Karpas-422 (cell line): ENCODE data around the gene PTGFR. TPM values are rescaled to one million over a fixed set of nuclear protein-coding genes. Genes with fewer than 3 reads are reported as not detected.

Experiments used
- DNase-seq: peaks from one replicate; pipeline ENCODE4 v3.0.0-alpha.2; 2015
- H2AFZ ChIP-seq: fragments of 200-600 bp; sonication (generic); 2 replicates; pipeline ENCODE4 v1.6.1; 2014; ENCODE audit warnings: antibody characterized with exemption, low read length, mixed read lengths
- H3K27ac ChIP-seq: fragments of 200-600 bp; sonication (generic); 2 replicates; pipeline ENCODE4 v1.5.1; 2014; ENCODE audit warnings: mild to moderate bottlenecking, low read length, moderate library complexity
- H3K27me3 ChIP-seq: fragments of 200-600 bp; sonication (generic); 2 replicates; pipeline ENCODE4 v1.6.1; 2014; ENCODE audit warnings: low read length, mixed read lengths
- H3K36me3 ChIP-seq: fragments of 200-600 bp; sonication (generic); 2 replicates; pipeline ENCODE4 v1.6.1; 2014; ENCODE audit warnings: low read length, mixed read lengths; ENCODE audit not compliant: insufficient read depth
- H3K4me1 ChIP-seq: fragments of 200-600 bp; sonication (generic); 2 replicates; pipeline ENCODE4 v1.6.1; 2014; ENCODE audit warnings: mild to moderate bottlenecking, low read length, mixed read lengths
- H3K4me2 ChIP-seq: fragments of 200-600 bp; sonication (generic); 2 replicates; pipeline ENCODE4 v1.6.1; 2014; ENCODE audit warnings: low read length, low read depth, mild to moderate bottlenecking; ENCODE audit not compliant: poor library complexity, severe bottlenecking
- H3K4me3 ChIP-seq: fragments of 200-600 bp; sonication (generic); 2 replicates; pipeline ENCODE4 v1.5.1; 2014; ENCODE audit warnings: mild to moderate bottlenecking, antibody characterized with exemption, low read length, mixed read lengths
- H3K79me2 ChIP-seq: fragments of 200-600 bp; sonication (generic); 2 replicates; pipeline ENCODE4 v1.6.1; 2014; ENCODE audit warnings: mild to moderate bottlenecking, low read length, mixed read lengths
- H3K9ac ChIP-seq: fragments of 200-600 bp; sonication (generic); 2 replicates; pipeline ENCODE4 v1.6.0; 2014; ENCODE audit warnings: low read length
- H3K9me2 ChIP-seq: fragments of 200-600 bp; sonication (generic), shearing (Covaris generic); replicated peaks from 2 replicates; pipeline ENCODE4 v1.6.0; 2014; ENCODE audit warnings: mild to moderate bottlenecking, low read length, moderate library complexity; ENCODE audit not compliant: insufficient read depth
- H3K9me3 ChIP-seq: fragments of 300-700, 200-600 bp; sonication (generic); 2 replicates; pipeline ENCODE4 v1.6.1; 2014; ENCODE audit warnings: low read length, mixed read lengths
- H4K20me1 ChIP-seq: fragments of 200-600 bp; sonication (generic); 2 replicates; pipeline ENCODE4 v1.6.1; 2014; ENCODE audit warnings: mild to moderate bottlenecking, antibody characterized with exemption, low read length, low read depth; ENCODE audit not compliant: insufficient read depth
- total RNA-seq: library from RNA; depleted of rRNA; stranded (reverse); fragments of >200 nt; shearing (Covaris generic); gene quantifications from 2 replicates; pipeline ENCODE4 v1.2.3, GENCODE V29; 2014; ENCODE audit warnings: low replicate concordance

PTGFR gene
- total RNA-seq, 1 experiment from 2014 or later, result not detected

DNA sequence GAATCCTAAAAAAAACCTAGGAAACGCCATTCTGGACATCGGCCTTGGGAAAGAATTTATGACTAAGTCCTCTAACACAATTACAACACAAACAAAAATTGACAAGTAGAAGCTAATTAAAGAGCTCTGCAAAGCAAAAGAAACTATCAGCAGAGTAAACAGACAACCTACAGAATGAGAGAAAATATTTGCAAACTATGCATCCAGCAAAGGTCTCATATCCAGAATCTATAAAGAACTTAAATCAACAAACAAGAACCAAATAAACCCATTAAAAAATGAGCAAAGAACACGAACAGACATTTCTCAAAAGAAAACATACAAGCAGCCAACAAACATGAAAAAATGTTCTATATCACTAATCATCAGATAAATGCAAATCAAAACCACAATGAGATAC lies 58.6 kb downstream of the PTGFR start:
- Histone ChIP-seq H3K9ac (no peak overlapping the region), H4K20me1 (no peaks in the 10 kb centered on the region)

DNA sequence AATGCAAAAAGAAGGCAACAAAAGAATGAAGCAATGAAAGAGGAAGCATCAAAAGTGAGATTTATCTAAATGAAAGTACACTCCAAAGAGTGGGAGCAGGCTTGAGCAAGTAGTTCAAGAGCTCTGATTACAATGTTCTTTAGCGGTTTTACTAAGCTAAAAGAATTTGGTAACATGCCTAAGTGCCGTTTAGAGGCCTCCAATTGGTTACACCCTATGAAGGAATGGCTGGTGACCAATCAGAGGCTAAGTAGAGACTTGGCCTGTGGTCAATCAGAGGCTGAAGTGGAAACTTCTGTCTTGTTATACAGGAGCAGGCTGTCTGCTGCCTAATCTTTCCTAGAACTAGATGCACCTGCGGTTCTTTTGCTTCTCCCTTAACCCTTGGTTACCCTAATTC lies 59.1 kb downstream of the PTGFR start:
- 0 out of 2 replicates have a peak, but pooled peaks cover 2% of the 10 kb centered on the region for H3K27me3 ChIP-seq
- no peak overlapping the region for H2AFZ ChIP-seq
- H3K9ac ChIP-seq, result no peak overlapping the region
- no peaks in the 10 kb centered on the region for H3K36me3 ChIP-seq
- no peaks in the 10 kb centered on the region for H3K4me1 ChIP-seq
- H3K9me2 ChIP-seq, result no peaks in the 10 kb centered on the region
- no peaks in the 10 kb centered on the region for H4K20me1 ChIP-seq
- H3K4me2 ChIP-seq, result no peak overlapping the region
- no peaks in the 10 kb centered on the region for H3K79me2 ChIP-seq
- H3K9me3 ChIP-seq, result peaks cover 3% of the 10 kb centered on the region; the same call in 1 of the 2 replicates
- no peak overlapping the region for H3K4me3 ChIP-seq
- no peak for DNase-seq
- no peak overlapping the region for H3K27ac ChIP-seq

More for the DNA sequence above, 58.6 kb downstream of the PTGFR start:
- DNase-seq, result no peak
- H3K9me3 ChIP-seq, result peaks cover 3% of the 10 kb centered on the region; the same call in 1 of the 2 replicates
- no peak overlapping the region for H2AFZ ChIP-seq
- H3K4me1 ChIP-seq, result no peaks in the 10 kb centered on the region
- no peak overlapping the region for H3K4me3 ChIP-seq
- H3K4me2 ChIP-seq, result no peak overlapping the region
- H3K36me3 ChIP-seq, result no peaks in the 10 kb centered on the region
- 0 out of 2 replicates have a peak, but pooled peaks cover 2% of the 10 kb centered on the region for H3K27me3 ChIP-seq
- H3K79me2 ChIP-seq, result no peaks in the 10 kb centered on the region
- H3K27ac ChIP-seq, result no peak overlapping the region
- no peaks in the 10 kb centered on the region for H3K9me2 ChIP-seq

DNA sequence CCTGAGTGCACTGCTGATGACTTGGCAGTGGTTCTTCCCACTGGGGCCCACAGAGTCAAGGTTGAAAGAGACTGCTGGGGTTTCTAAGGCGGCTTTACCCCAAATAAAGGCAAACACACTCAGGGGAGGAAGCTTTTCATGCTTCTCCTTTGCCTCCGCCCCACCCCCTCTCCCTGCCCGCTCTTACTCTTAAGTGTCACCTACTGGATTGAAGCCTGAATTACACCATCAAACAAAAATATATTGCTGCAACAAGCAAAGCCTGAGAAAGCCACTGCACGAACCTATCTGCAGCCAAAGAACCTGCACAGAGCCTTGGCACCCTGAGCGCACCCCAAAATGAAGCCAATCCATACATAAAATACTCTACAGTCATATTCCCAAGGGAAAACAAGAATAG lies 63.1 kb downstream of the PTGFR start:
- Histone ChIP-seq H3K4me3 (no peak overlapping the region), H4K20me1 (no peaks in the 10 kb centered on the region), H3K27ac (no peak overlapping the region), H3K9me2 (no peaks in the 10 kb centered on the region), H3K9ac (no peak overlapping the region), H3K9me3 (peaks cover 3% of the 10 kb centered on the region; the same call in 1 of the 2 replicates), H3K4me2 (no peak overlapping the region), H3K79me2 (no peaks in the 10 kb centered on the region), H3K4me1 (no peaks in the 10 kb centered on the region), H3K27me3 (0 out of 2 replicates have a peak, but pooled peaks cover 2% of the 10 kb centered on the region), H3K36me3 (no peaks in the 10 kb centered on the region), H2AFZ (peak overlapping the region; percentile 63; the same call in 1 of the 2 replicates)
- peak; percentile 87 for DNase-seq

DNA sequence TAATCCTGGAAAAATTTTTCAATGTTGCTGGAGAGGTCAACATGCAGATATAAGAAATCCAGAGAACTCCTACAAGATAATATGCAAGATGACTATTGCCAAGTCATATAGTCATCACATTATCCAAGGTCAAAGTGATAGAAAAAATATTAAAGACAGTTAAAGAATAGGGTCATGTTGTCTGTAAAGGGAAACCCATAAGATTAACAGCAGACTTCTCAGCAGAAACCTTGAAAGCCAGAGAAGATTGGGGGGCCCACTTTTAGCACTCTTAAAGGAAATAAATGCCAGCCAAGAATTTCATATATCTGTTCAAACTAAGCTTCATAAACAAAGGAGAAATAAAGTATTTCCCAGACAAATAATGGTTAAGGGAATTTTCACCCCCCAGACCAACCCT lies 64.1 kb downstream of the PTGFR start:
- Histone ChIP-seq H2AFZ (no peak overlapping the region), H3K27ac (no peak overlapping the region), H3K27me3 (no peaks in the 10 kb centered on the region), H3K79me2 (no peaks in the 10 kb centered on the region), H3K4me1 (no peaks in the 10 kb centered on the region), H3K4me3 (no peak overlapping the region), H3K9me2 (no peaks in the 10 kb centered on the region), H3K9me3 (0 out of 2 replicates have a peak, but pooled peaks cover under 1% of the 10 kb centered on the region), H3K36me3 (no peaks in the 10 kb centered on the region), H3K4me2 (no peak overlapping the region), H4K20me1 (no peaks in the 10 kb centered on the region), H3K9ac (no peak overlapping the region)
- no peak for DNase-seq

DNA sequence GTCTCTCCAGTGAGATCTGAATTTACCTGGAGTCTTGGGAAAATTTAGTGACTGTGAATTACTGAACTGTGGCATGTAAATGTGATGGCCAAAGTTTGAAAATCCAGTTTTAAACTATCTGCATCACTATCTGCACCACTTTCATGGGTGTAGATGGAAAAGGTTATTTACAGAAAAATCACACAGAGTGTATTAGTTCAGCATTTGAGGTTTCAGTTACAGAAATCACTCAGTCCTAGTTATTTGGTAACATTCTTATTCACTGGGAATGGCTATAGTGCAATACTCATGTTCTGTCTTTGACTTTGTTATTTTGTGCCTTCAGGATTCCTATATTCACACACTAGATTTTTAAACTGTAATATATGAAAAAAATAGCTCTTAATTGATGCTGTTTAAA lies 68.9 kb downstream of the PTGFR start:
- no peak overlapping the region for H3K9ac ChIP-seq
- no peak overlapping the region for H2AFZ ChIP-seq
- H3K4me1 ChIP-seq, result no peaks in the 10 kb centered on the region
- no peak overlapping the region for H3K27ac ChIP-seq
- no peaks in the 10 kb centered on the region for H3K27me3 ChIP-seq
- no peaks in the 10 kb centered on the region for H3K9me3 ChIP-seq
- no peaks in the 10 kb centered on the region for H3K79me2 ChIP-seq
- no peaks in the 10 kb centered on the region for H4K20me1 ChIP-seq
- no peaks in the 10 kb centered on the region for H3K36me3 ChIP-seq
- no peak overlapping the region for H3K4me2 ChIP-seq
- no peak for DNase-seq
- no peaks in the 10 kb centered on the region for H3K9me2 ChIP-seq
- no peak overlapping the region for H3K4me3 ChIP-seq

DNA sequence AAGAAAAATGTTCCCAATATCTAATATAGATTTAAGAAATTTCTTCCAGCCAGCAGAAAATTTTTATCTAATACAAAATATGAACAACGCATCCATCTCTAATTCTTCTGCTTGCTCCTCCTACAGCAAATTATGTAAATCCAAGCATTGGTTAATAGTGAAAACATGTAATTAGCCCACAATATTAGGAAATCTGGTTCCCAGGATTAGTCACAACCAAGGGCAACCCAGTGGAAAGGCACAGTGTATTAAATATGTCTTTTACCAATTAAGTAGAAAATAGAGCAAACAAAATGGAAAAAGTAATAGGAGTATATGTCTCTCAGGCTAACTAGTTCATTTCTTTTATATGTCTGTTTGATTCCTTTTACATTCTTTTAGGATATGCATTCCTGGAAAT lies 70.0 kb downstream of the PTGFR start:
- no peak overlapping the region for H3K4me3 ChIP-seq
- no peak overlapping the region for H3K4me2 ChIP-seq
- no peaks in the 10 kb centered on the region for H3K9me3 ChIP-seq
- H2AFZ ChIP-seq, result no peak overlapping the region
- no peaks in the 10 kb centered on the region for H3K4me1 ChIP-seq
- no peaks in the 10 kb centered on the region for H3K79me2 ChIP-seq
- no peaks in the 10 kb centered on the region for H4K20me1 ChIP-seq
- no peaks in the 10 kb centered on the region for H3K27me3 ChIP-seq
- no peak overlapping the region for H3K9ac ChIP-seq
- no peak overlapping the region for H3K27ac ChIP-seq
- no peak for DNase-seq
- no peaks in the 10 kb centered on the region for H3K36me3 ChIP-seq
- no peaks in the 10 kb centered on the region for H3K9me2 ChIP-seq

DNA sequence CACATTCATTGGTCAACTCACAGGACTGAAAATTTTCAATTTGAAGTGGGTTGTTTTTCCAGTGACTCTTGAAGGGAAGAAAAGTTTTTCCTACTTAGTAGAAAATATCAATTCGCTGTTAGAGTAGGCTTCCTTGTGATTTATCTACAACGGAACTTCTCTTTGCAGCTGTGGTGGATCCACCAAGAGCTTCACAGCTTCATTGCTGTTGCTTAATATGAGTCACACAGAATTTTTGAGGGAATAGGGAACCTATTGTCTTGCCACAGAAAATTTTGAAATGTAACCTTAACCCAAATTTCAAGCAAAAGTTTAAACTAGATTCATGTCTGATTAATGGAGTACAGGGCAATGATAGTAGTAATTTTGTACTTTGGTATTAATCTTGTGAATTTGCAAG lies 71.1 kb downstream of the PTGFR start:
- Histone ChIP-seq H3K79me2 (no peaks in the 10 kb centered on the region), H3K27ac (no peak overlapping the region), H3K4me2 (no peak overlapping the region), H3K27me3 (no peaks in the 10 kb centered on the region), H3K9me3 (no peaks in the 10 kb centered on the region), H3K9ac (no peak overlapping the region), H3K36me3 (no peaks in the 10 kb centered on the region), H2AFZ (no peak overlapping the region), H4K20me1 (no peaks in the 10 kb centered on the region), H3K4me3 (no peak overlapping the region), H3K4me1 (no peaks in the 10 kb centered on the region), H3K9me2 (no peaks in the 10 kb centered on the region)
- no peak for DNase-seq

DNA sequence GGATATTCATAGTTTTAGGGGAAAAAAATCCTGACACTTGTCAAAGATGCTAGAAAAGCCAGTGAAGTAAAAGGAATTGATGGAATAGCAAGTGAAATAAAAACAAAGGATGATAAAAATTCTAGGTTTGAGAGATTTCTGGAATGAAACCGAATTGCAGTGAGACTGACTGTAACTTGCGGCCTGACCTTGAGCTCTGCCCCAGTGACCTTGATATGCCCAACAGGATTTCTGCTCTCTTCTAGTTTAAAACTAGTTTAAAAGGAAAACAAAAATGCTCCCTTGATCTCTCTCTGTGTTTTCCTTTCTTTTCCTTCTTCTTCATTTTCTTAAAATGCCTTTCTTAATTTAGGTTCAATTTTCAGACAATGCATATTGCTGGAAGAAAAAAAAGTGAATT lies 74.6 kb downstream of the PTGFR start:
- no peaks in the 10 kb centered on the region for H3K9me3 ChIP-seq
- H3K79me2 ChIP-seq, result no peaks in the 10 kb centered on the region
- no peak overlapping the region for H2AFZ ChIP-seq
- no peaks in the 10 kb centered on the region for H3K27me3 ChIP-seq
- H3K27ac ChIP-seq, result no peak overlapping the region
- H3K9me2 ChIP-seq, result no peaks in the 10 kb centered on the region
- no peak overlapping the region for H3K9ac ChIP-seq
- H4K20me1 ChIP-seq, result no peaks in the 10 kb centered on the region
- no peaks in the 10 kb centered on the region for H3K4me1 ChIP-seq
- DNase-seq, result no peak
- no peaks in the 10 kb centered on the region for H3K36me3 ChIP-seq
- no peak overlapping the region for H3K4me2 ChIP-seq
- H3K4me3 ChIP-seq, result no peak overlapping the region

DNA sequence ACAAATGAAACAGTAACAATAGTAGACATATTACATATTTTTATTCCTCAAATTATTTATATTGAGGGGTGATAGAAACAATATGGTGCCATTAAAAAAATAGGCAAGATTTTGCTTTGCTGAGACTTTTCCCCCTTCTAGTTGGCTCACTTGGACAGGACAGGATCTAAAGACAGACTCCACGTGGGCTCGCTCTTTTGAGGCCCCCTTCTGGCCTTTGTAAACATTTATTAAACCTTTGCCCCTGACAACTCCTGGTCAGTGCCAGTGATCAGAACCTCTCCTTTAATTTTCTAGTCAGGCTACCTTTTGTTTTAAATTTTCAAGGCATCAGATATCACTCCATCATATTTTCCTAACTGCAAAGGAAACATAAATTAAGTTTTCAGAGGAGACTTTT lies 79.8 kb downstream of the PTGFR start:
- Histone ChIP-seq H3K9ac (no peak overlapping the region), H2AFZ (no peak overlapping the region), H3K36me3 (no peaks in the 10 kb centered on the region), H3K4me2 (no peak overlapping the region), H4K20me1 (no peaks in the 10 kb centered on the region), H3K79me2 (no peaks in the 10 kb centered on the region), H3K4me1 (no peaks in the 10 kb centered on the region), H3K27me3 (no peaks in the 10 kb centered on the region), H3K9me2 (no peaks in the 10 kb centered on the region), H3K4me3 (no peak overlapping the region), H3K9me3 (no peaks in the 10 kb centered on the region), H3K27ac (no peak overlapping the region)
- no peak for DNase-seq
